ENCODE results near the gene RPS23.

Gene RPS23

DNA sequence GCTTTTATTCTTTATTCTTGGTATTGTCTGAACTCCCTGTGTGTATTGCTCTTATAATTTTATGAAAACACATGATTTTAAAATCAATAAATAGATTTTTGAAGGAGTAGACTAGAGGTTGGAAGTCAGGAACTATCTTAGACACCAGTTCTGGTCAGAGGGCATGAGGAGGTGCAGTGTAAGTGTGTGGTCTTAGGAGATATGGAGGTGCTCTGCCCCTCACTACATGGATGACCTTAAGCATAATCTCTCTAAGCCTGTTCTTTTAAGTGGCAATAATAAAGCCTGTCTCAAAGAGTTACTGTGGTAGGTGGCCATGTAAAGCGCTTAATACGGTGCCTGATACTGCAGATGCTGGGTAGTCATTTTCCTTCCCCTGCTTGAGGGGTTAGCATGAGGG lies 34.0 kb downstream of the RPS23 start:
- no peak for FAIRE-seq

DNA sequence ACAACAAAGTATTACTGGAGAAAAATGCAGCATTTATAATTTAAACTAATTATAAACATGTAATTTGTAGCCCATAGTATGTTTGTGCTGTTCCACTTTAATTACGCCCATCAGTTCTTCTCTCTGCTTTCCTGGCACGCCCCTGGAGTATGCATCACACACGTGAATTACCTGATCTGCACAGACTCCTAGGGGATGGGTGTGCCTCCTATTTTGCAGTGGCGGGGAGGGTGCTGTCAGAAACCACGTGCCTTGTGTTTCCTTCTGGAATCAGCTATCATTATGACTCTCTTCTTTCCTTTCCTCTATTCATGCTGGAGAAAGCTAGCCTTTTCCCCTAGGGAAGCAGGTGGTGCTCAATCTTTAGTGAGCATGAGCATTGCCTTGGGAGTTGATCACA lies 43.3 kb downstream of the RPS23 start:
- FAIRE-seq: no peak

DNA sequence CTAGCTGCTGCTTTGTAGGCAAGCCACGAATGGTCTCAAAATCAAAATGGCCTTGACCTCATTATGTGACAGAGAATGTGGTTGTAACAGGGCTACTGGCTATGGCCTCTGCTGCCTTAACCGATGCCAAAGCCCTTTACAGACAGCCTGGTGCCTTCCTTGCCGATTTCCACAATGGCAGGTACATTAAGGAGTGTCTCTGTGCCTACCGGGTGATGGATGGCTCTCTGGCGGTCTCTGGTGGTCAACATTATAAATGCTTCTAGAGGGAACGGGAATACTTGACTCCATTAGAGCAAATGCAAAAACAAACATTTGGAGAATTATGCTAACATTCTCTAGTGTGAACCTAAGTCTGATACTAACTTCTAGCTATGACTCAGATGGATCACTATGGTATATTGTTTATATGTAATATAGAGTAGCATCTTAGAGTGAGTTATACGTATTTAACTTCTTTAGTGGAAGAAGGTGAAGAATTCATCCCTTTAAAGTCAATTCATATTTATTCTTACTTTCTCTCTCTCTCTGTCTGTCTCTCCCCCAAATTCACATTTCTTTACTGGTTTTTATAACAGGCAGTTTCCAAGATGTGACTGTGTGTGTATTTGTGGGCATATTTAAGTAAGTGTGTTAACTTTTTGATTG lies 52.5 kb downstream of the RPS23 start:
- FAIRE-seq: no peak

Measured in colon (tissue), 2 donors.